ENCODE results near the gene ZNF326.

DNA sequence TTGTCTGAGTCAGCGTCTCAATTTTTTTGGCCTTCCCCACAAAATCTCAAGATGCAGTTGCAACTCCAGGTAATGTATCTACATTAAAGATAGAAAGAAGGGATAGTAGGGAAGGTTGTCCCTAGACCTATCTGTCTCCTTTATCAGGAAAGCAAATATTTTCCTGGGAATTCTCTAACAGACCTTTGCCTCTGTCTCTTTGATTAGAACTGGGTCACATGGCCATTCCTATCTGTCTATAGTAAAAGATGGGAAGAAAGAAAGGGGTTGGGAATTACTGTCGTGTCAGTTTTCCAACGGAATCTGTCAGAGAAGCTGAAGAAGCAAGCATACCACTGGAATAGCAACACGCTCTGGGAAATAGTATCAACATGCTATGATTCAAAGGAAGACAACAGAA lies 48.7 kb downstream of the ZNF326 start:
- TF ChIP-seq, protein P1, sequence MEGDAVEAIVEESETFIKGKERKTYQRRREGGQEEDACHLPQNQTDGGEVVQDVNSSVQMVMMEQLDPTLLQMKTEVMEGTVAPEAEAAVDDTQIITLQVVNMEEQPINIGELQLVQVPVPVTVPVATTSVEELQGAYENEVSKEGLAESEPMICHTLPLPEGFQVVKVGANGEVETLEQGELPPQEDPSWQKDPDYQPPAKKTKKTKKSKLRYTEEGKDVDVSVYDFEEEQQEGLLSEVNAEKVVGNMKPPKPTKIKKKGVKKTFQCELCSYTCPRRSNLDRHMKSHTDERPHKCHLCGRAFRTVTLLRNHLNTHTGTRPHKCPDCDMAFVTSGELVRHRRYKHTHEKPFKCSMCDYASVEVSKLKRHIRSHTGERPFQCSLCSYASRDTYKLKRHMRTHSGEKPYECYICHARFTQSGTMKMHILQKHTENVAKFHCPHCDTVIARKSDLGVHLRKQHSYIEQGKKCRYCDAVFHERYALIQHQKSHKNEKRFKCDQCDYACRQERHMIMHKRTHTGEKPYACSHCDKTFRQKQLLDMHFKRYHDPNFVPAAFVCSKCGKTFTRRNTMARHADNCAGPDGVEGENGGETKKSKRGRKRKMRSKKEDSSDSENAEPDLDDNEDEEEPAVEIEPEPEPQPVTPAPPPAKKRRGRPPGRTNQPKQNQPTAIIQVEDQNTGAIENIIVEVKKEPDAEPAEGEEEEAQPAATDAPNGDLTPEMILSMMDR (optimal IDR thresholded peaks at IDR 0.05 in 1 of 3, IDR thresholded peaks at IDR 0.05 in 1 of 3, conservative IDR thresholded peaks at IDR 0.05 in 1 of 3; ENCODE audit: extremely low read depth in 1 of 3, insufficient read depth in 2 of 3, low read length in 3 of 3): no peak
- no peak for TF ChIP-seq EZH2 (IDR thresholded peaks at IDR 0.05; ENCODE audit: low read length)

All from keratinocyte (primary cell).